Hepatocyte (in vitro differentiated cells): ENCODE data around the gene NINJ1.

Experiments
- EZH2 ChIP-seq: fragments of 200-600 bp; sonication (generic); IDR thresholded peaks from 2 replicates; pipeline ENCODE4 v1.6.1; 2016; ENCODE audit warnings: antibody characterized with exemption, mild to moderate bottlenecking, borderline replicate concordance
- TF ChIP-seq, protein P1 (sequence below): fragments of 200-600 bp; sonication (generic); IDR thresholded peaks from 2 replicates; pipeline ENCODE4 v1.5.1; 2016; ENCODE audit warnings: antibody characterized with exemption, mild to moderate bottlenecking; ENCODE audit not compliant: poor library complexity

DNA sequence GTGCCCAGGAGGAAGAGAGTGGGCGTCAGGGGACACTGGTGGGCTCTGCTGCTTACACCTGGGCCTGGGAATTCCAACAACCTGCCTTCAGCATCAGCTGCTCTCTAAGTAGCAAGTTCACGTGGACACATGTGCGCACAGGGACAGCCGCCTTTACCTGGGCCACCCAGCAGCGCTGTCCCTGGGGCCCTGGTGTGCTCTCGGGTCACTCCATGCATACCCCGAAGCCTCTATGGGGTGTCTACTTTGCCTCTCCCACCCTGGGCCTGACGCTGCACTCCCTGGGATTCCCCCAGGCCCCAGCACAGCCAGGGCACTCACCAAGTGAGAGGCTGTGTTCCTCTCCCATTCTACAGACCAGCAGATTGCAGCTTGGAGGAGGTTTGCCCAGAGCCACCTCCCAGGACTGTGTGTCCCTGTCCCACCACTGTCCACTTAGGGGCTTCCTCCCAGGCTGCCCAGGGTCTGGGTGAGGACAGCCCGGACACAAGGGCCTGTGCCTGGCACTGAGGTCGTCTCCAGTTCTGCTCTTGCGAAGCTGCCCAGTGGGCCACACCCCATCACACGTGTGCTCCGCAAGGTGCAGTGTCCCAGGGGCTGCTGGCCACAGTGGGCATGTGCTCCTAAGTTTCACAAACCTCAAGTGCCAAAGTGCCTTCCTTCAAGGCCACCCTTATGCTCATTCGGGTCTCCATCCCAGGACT is 5.9 kb downstream of the NINJ1 start:
- TF ChIP-seq, protein P1, sequence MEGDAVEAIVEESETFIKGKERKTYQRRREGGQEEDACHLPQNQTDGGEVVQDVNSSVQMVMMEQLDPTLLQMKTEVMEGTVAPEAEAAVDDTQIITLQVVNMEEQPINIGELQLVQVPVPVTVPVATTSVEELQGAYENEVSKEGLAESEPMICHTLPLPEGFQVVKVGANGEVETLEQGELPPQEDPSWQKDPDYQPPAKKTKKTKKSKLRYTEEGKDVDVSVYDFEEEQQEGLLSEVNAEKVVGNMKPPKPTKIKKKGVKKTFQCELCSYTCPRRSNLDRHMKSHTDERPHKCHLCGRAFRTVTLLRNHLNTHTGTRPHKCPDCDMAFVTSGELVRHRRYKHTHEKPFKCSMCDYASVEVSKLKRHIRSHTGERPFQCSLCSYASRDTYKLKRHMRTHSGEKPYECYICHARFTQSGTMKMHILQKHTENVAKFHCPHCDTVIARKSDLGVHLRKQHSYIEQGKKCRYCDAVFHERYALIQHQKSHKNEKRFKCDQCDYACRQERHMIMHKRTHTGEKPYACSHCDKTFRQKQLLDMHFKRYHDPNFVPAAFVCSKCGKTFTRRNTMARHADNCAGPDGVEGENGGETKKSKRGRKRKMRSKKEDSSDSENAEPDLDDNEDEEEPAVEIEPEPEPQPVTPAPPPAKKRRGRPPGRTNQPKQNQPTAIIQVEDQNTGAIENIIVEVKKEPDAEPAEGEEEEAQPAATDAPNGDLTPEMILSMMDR, result no peak
- no peak for TF ChIP-seq EZH2
